ENCODE measurements around the gene CAMK2A.

GRCh38 chr5:150295172-150295634 lies 5.6 kb upstream of the CAMK2A start:
- TF ChIP-seq CTCF (IDR thresholded peaks at IDR 0.05) (no peak), EP300 (IDR thresholded peaks at IDR 0.05) (no peak), POLR2A (IDR thresholded peaks at IDR 0.05) (no peak)
